Stimulated activated CD8-positive, alpha-beta memory T cell treated with anti-CD3 and anti-CD28 coated beads, Interleukin-2, amount 100 ng/mL, for 48 hours (primary cell): Measurements from ENCODE around the gene MAP4K4.
"Not testable (repeated sequence)": the region's sequence is repeated elsewhere in the genome, so short reads cannot be mapped to it uniquely, and the experiment has no call there.

ENCODE experiments used
- DNase-seq, 2 donors: peaks; one replicate each; pipeline ENCODE4 v3.0.0-alpha.2; 2020; ENCODE audit warnings: low read depth in 2 of 2

The MAP4K4 gene

DNA sequence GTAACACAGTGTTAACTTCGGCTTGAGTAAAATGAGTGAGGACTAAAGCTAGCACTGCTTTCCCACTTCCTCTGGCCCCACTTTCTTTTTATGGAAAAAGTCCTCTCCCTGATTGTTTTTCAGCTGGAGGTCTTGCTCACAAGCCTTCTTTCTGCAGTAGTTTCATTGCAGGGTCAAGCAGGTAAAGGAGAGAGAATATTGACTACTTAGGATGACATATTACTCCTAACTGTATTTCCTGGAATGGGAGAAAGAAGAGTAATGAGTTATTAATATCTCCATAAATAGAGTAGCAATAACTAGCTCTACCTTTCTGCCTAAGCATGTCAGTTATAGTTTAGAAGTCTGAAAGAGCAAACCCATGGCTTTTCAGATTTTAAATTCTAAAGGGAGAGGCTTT is 45.0 kb downstream of the MAP4K4 start:
- no peak for DNase-seq

DNA sequence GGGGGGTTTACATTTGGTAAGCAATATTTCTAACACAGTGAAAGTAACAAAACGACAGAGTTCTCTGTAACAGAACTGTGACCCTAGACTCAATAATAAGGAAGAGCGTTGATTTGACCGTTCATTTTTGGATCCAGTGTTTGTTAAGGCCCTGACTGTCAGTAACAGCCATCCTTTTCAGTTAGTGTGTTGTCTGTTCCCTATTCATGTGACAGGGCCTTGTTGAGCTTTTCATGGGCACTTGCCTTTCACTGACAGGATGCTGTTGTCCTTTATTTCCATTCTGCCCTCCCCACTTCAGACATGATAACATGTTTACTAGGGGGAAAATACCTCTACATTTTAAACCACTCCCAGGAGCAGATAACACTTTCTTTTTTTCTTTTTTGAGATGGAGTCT is 45.8 kb downstream of the MAP4K4 start:
- no peak for DNase-seq

GRCh38 chr2:101744832-101745231 is 47.3 kb downstream of the MAP4K4 start:
- DNase-seq, result no peak

DNA sequence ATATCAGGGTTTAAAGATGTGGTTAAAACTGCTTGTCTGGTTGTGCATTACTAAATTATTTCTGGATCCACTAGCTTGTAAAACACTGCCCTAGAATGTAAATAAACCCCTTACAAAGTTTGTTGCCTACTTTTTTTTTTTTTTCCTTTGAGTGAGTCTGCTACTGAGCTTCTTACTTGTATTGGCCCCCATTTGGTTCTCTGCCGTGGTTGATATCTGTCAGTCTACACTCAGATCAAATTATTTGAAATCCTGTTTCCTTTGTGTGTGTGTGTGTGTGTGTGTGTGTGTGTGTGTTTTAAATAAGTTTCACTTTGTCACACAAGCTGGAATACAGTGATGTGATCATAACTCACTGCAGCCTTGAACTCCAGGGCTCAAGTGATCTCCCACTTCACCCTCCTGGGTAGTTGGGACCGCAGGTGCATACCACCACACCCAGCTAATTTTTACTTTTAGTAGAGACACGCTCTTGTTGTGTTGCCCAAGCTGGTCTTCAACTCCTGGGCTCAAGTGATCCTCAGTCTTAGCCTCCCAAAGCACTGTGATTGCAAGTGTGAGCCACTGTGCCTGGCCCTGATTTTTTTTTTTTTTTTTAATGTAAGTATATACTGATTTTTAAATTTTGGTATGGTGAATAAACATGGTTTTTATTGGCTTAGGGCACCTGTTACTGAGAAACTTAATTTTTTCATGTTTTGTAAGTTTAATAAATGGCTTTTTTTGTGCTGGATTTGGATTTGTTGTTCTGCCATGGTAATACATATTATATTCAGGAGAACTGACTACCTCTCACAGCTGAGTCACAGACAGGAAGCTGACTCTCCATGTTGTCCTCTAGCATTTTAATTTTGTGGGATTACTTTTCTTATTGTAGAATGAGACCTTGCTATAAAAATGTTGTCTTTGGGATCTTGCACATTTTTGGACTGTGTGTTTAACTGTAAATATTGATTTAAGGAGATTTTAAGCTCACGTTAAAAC is 48.5 kb downstream of the MAP4K4 start:
- DNase-seq, result no peak

DNA sequence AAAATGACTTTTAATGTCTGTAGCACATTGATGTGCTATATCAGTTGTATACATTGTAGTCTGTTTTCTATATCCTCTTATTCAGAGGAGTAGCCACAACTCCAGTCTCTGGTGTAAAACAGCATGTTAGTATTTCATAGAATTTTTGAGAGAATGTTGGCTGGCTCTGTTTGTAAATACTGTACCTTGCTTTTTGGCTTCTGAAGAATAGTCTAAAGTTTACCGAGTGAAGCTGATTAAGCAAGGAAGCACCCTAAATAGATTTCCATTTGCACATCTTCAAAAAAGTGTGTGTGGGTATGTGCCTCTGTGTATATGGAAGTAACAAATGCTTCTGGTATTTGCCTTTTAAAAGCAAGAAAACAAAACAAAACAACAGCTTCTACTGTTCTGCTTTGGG is 50.5 kb downstream of the MAP4K4 start:
- DNase-seq, result no peak

DNA sequence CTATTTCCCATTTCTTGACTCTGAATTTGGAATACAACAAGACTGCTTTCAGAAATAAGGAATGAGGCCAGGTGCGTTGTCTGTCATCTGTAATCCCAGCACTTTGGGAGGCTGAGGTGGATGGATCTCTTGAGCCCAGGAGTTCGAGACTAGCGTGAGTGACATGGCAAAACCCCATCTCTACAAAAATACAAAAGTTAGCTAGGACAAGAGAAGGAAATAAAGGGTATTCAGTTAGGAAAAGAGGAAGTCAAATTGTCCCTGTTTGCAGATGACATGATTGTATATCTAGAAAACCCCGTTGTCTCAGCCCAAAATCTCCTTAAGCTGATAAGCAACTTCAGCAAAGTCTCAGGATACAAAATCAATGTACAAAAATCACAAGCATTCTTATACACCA is 51.0 kb downstream of the MAP4K4 start:
- DNase-seq, result not testable (repeated sequence)

GRCh38 chr2:101750688-101751087 is 53.2 kb downstream of the MAP4K4 start:
- DNase-seq, result no peak

DNA sequence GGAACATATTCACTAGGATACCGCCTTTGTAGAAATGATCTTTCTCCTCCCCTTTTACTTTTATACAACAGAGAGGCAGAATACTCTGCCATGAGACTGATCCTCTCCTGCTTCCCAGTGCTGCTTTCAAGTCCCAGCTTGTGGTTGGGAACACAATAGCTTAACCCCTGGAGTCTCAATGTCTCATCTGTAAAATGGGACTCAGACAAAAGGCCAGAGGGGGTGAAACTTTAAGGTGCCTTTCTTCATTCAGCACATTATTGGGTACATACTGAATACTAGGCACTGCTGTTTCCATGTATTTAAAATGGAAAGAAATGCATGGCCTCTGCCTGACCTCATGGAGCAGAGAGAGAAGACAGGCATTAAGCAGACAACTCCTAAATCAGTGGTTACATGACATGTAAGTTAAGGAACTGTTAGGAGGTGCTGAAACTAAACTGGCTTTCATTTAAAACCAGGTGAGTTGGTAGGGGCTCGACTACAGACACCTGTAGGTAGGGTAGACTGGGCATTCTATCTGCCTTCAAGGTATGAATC is 53.8 kb downstream of the MAP4K4 start:
- no peak for DNase-seq

DNA sequence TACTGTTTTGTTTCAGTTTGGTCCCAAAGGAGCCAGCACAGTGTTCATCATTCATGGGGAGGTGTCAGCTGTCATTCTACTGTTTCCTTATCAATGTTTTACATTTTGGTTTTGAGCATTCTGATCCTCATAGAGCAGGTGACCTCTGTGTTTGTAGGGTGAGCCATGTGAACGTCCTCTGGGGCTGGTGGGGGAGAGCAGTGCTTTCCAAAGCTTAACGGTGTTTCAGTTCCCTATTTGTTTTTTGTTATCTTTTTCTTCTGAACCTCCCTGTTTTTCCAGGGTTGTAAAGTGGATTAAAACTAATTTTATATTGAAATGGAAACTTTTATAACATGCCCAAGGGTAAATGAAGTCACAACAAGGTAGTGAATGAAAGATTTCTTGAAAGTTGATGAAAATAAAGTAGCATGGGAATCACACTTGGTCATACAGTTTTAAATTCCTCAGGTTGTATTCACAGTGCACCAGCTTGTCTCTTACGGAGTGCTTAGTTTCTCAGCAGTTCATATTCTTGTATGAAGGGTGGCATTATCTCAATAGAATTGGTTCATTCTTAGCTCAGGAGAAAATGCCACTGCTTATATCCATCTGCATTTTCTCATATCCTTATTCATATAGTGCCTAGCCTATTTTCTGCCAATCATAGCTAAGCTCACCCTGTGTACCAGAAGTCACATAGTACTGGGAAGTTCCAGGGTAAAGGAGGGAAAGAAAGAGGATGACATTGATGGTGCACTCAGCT is 54.5 kb downstream of the MAP4K4 start:
- DNase-seq, result no peak

DNA sequence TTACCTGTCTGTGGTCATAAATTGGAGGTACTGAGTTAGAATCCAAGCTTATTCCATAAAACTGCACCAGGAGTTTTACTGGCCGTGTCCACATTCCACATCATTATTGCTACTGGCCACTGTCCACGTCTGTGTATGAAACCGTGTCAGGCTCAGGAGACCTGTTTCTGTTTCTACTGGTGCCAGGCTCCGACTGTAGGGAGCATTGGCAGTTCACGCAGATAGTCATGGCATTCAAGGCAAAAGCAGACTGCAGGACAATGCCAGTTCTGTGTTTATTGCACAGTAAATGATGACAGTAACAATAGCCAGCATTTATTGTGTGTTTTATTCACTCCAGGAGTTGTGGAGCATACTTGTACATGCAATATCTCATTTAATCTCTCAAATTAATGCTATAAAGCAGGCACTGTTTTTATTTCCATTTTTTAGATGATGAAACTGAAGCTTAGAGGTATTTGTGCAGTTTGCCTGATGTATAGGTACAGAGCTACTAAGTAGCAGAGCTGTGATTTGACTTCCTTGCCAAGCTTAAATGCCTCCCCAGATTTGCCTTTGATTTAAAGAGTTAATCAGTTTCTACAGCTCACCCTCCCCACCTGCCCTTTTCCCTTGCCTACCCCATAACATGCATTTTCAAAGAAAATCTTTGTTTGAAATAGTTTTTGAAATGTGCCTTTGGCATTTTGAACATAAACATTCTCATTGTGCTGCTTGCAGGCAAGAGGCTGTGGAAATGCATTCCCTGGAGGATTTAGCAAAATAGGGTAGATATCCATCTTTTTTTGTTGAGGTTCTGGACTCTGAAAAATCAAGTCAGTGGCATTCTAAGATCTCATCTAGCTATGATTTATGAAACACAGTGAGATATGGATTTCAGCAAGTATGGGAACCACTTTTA is 55.5 kb downstream of the MAP4K4 start:
- DNase-seq, result no peak

DNA sequence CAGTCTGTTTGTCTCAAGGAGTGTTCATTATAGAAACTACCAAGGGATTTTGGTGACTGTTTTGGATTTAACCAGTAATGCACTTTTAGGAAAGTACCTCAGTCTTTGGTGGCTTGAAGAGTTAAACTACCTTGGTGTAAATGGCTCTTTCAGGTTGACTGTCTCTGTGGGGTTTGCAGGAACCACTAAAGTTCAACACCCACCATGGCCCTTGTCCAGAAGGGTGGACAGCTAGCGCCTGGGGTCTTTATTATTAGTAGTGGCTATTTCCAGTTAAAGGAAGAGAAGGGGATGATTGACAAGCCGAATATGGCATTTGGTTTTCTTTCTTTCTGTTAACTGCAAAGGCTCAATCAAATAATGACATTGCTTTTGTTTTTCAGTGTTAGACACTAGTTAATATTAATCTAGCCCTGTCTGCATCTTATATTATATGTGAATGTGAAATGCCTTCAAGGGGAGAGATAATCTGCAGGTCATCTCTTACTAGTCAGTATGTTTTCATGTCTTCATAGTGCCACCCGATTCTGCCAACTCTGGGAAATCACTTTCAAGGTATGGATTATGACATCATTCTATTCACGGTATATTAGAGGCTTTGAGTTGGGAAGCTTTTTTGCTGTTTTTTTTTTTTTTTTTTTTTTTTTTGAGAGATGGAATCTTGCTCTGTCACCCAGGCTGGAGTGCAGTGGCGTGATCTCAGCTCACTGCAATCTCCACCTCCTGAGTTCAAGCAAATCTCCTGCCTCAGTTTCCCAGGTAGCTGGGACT is 56.4 kb downstream of the MAP4K4 start:
- DNase-seq, result no peak

GRCh38 chr2:101754618-101755017 is 57.1 kb downstream of the MAP4K4 start:
- no peak for DNase-seq

DNA sequence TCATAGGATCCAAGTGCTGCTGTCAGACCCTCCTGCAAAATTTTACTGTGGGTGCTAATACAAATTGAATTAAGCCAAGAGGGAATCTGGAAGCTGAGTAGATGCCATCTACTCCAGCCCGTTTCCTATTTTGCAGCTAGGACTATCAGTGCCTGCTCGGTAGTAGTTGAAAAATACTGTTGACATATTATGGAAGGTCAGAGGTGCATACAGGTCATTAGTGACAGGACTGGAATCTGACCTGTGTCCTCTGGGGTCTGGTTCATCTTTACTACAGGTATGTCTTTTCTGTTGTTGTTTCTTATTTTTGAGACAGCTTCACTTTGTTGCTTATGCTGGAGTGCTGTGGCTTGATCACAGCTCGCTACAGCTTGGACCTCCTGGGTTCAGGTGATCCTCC is 58.8 kb downstream of the MAP4K4 start:
- DNase-seq, result no peak

DNA sequence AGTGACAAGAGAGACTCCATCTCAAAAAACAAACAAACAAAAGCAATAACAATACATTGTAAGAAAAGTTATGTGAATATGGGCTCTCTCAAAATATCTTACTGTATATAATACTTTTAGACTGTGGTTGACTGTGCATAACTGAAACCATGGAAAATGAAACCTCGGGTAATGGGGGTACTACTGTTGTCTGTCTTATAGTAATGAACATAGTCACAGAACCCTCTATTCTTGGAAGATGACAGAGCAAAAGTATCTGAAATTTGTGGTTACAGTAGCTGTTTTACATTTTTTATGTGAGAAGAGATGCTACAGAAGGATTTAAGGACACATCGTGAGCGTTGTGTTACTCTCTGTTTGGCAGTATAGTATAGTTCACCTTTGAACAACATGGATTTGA is 60.5 kb downstream of the MAP4K4 start:
- no peak for DNase-seq

GRCh38 chr2:101759162-101759561 is 61.7 kb downstream of the MAP4K4 start:
- no peak for DNase-seq

GRCh38 chr2:101762451-101763171 is 65.1 kb downstream of the MAP4K4 start:
- no peak for DNase-seq

GRCh38 chr2:101763496-101764333 is 66.2 kb downstream of the MAP4K4 start:
- DNase-seq, result no peak

- DNase-seq, result no peak
Observed at GRCh38 chr2:101766337-101766736, 68.8 kb downstream of the MAP4K4 start.
